ENCODE measurements around the gene TRPC4AP.

The TRPC4AP gene

DNA sequence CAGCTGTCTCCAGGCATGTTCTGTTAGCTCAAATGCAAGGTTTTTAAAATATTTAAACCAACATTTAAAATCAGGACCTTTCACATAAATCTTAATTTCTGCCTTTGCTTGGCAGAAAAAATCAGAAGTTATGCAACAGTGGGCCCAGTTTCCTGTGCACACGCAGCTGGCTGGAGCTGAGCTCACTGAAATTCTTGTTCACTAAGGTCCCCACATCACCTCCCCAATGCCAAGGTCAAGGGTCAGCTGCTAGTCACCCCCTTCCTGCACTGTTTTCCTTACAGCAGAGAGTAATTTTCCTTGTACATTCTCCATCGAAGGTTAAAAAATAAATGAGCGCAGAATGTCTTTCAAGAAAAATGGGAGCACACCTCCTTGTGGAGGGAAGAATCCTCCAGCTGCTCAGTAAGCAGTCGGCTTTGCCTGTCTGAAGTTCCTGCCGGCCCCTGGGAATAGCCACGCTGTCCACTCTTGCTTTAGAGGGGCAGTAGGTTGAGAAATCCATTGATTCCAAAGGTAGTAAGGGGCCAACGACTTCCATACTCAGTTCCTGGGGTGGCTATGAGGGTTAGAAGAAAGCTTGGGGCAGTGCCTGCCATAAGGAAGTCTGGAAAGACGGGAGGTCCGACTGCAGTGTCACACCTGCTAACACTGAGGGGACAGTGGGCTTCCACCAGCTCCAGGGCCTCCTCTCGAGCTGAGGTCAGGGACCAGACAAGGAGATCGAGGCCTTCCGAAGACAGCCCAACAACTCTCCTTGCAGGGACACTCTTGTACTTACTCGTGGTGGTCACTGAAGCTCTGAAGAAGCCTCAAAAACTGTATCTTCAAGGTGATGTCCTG, 80.2 kb downstream of the TRPC4AP start:
- no peak for DNase-seq

DNA sequence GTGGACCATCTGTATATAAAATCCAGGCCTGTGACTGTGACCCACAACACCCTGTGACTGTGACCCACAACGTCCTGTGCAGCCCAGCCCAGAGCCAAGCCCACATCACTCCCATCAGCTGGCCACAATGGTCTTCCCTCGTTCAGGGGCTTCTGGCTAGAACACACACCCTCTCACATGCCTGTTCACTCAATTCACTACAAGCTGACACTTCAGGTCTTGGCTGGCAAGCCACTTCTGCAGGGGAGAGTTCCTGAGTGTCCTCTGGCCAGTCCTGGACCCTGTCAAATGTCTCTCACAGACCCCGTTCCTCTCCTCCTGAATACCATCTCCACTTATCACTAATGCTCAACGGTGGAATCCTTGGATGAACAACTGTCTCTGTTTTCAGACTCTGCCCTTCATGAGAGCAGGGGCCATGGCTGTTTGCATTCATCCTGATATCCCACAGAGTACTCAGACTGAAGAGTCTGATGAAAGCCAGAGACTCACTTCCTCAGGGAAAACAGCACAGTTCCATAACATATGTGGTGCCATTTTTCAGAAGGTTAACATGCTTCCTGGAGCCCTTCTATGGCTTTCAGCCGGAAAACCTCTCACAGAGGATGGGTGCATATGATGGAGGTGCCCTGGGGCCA, 80.9 kb downstream of the TRPC4AP start:
- DNase-seq: no peak

DNA sequence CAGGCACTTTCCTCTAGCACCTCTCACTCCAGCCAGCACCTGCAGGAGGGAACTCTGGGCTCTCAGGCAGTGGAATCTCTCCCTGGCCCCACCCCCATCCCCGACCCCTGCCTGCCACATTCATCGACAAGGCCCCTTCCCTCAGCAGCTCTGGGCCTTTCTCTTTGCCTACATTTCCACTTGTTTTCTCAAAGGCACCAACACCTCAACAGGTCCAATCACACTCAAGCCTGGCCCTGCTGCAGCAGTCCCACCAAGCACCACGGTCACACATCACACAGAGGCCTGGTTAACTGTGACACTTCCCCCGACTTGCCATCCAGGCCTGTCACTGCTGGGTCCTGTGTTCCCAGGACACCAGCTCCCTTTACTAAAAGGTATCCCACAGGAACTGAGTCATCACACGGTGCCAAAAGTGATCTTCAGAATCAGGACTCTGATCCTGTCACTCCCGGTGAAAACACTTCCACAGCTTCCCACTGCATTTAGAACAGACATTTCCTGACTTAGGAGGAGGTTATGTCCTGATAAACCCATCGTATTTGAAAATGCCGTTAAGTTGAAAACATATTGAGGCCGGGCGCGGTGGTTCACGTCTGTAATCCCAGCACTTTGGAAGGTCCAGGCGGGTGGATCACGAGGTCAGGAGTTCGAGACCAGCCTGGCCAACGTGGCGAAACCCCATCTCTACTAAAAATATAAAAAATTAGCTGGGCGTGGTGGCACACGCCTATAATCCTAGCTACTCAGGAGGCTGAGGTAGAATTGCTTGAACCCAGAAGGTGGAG, 82.0 kb downstream of the TRPC4AP start:
- DNase-seq: no peak

DNA sequence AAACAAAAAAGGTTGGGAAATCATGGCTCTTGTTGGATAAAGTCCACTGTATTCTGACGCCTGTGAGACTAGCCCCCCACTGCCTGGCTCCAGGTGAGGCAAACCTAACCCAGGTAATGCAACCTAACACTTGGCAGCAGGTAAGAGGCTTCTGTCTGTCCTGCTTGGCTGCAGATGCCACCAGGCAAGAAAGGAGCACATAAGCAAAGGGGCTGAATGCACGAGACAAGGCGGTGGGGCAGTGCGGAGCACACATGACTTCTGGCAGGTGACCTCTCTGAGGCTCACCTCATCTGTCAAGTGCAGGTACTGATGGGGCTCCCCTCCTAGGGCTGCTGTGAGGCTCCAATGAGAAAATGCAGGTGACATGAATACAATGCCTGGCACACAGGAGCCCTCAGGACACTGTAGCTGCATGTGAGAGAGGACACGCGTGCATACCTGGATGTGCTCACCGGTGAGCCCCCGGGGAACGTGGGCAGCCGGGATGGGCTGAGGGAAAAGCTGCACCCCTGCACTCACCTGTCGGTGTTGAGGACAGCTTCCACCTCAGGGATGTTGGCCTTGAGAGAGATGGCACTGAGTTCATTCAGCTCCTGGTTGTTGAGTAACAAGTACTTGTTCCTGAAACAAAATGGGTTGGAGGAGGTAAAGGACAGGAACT, 82.8 kb downstream of the TRPC4AP start:
- no peak for DNase-seq

DNA sequence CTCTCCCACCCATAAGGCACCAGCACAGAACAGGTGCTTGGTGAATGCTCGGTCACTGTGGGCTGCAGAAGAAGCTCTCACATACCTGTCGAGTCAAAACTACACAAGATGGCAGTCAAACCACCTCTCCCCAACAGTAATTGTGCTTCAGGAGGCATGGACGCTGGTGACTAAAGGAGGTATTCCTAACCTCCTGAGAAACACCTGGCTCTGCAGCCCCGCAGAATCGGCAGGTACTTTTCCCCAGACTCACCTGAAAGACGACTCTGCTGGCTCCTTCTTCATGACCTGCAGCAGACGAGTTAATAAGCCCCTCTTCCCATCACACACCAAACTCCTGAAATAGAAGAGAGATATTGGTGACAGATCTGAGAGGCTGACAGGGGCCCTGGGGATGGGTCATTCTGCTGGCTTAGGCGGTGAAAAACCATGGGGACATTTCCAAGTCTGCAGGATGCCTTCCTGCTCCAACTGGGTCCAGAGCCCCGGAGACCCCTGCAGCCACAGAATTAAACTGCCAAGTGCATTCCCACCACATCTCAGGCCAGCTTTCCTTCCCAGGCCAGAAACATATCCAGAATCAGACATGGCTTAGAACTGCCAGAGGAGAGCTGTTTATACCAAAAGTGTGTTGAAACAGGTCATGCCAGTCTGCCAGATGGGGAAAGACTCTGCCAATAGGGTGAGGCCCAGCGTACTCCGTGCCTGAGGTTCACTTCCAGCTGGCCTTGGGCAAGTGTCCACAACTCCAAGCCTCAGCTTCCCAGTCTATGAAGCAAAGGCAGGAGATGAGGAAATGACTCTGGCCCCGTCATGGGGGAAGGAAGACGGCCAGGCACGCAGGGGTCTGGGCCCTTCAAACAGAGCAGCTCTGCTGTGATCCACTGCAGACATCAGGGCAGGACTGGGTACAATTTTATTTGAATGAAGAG, 83.9 kb downstream of the TRPC4AP start:
- DNase-seq: no peak

DNA sequence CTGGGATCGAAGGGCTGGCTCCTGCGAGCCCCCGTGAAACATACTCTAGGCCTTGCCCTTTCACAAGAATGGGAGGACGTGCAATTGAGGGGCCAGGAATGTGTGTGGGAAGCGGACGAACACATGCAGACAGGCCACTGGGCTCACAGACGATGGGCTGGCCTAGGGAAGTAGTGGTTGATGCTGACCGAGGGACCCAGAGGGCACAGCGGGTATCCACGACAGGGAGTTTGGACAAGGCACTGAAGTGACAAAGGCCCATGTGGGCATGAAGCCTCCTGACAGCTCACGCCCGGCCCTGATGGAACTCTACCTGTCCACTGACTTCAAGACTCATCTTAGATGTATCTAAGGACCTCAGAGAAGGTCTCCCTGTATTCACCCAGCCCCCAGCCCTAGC, 84.7 kb downstream of the TRPC4AP start:
- no peak for DNase-seq

DNA sequence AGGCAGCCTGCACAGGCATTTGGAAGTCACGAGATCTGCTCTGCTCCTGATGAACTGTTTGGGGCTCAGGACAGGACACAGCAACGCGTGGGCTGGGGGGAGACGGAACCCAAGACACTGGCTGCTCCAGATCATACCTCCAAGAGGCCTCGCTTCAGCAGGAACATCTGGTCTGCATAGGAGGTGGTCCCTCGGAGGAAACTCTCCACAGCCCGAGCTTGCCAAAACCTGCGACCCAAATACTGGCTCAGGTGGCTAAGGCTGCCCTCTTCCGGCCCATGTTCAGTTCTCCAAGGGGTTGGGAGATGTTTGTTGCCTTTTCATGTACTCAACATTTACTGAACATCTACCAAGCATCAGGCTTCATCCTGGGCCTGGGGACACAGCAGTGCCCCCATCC, 85.2 kb downstream of the TRPC4AP start:
- no peak for DNase-seq

DNA sequence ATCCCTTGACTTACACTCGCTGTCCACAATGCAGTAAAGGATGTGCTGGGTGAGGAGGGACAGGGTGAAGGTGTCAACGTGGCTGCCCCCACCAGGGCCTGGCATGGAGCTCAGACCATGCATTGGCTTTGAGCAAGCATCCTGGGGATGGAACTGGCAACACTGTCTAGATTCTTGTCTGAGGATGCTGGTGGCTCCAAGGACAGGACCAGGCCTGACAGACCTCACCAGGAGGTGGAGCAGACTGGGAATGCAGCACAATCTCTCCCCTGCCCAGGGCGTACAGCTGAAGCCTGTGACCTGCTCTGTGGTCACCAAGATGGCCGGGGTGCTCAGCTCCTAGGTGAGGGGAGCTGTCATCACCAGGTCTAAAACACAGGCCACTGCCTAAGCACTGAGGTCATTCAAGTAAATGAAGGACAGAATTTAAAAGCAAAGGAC, 86.1 kb downstream of the TRPC4AP start:
- DNase-seq: no peak

DNA sequence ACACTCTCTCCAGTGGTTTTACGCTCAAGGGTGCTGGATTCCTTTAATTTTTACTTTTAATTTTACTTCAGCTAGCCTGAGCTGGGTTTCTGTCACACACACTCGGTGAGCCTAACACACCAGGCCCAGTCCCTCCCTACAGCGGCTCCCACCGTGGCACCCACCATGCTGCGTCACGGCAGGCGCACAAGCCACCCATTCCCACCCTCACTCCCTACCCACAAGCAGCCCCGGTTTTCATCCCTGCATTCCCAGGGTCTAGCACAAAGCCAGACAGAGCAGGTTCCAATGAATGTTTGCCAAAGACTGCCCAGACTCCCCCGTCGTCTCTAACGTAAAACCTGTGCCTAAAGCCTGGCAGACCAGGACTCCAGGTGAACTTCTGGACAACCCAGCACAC, 86.6 kb downstream of the TRPC4AP start:
- DNase-seq: no peak

DNA sequence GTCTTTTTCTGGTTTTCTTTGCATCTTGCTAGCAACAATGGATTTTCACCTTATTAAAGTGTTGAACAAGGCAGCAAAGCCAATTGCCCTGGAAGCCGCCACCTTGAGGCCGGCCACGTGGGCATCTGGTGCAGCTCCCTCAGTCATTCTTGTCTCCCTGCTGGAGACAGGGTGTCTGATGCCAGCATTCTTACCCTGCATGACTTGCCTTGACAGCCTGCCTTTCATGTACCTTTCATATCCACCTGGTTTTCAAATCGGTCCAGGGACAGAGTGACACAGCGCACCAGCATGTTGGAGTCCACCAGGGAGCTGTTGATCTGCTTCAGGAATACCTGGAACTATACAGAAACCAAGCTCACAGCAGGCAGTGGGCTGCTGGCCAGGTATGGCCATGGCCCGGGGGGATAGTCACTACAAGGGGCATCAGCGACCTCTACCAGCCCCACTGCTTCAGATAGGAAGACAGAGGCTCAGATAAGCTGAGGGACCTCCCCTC, 87.1 kb downstream of the TRPC4AP start:
- DNase-seq: no peak

DNA sequence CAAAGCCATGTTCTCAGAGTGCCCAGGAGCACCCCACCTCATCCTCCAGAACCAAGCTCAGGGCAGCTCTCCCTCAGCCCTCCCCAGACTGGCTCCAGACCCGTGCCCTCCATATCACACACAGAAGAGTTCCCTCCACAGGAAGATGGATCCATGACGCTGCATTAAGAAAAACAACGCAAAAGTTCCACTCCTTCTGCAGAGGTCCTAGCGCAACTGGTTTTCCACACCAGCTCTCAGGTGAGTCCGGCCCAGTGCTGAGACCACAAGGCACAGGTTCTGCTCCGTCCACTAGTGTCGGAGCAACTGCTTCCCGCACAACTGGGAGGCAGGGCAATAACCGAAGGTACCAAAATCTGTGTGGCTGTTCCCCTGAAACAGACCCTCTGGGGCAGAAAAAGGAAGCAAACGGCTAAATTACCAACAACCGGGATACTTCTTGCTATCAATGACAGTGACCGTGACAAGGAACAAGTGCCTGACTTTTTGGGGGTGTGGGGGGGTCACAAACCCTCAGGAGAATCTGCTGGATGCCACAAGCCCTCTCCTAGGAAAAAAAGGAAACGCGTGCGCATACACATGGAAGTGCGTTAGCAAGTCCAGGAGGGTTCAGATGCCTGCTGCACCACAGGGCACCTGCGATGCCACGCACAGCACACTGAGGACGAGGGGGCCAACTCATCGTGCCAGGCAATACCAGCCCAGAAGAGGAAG, 87.7 kb downstream of the TRPC4AP start:
- no peak for DNase-seq

DNA sequence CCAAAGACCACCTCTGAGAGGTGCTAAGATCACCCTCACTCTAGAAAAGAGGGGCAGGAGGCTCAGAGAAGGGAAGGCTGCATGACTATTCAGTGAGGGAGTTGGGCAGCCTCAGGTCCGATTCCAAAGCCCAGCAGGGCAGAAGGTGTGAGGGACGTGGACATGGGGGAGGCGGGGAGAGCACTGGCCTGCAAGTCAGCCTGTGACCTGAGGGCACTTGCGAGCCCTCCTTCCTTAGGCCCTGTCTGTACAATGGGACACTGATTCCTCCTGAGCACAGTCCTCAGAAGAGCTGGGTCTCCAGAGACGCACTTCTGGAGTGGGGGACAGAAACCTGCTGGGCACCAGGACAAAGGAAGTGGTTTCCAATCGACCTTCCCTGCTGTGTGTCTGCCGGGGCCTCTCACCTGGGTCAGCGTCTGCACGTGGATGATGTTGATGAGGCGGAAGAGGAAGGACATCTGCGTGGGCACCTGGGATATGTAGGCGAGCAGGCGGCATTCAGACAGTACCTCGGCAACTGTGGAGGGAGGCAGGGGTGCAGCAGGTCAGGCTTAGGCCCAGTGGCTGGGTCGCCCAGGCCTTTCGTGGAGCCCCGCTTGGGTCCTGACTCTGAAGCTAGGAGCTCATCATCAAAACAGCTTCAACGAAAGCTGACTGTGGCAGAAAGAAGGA, 88.4 kb downstream of the TRPC4AP start:
- DNase-seq: no peak

DNA sequence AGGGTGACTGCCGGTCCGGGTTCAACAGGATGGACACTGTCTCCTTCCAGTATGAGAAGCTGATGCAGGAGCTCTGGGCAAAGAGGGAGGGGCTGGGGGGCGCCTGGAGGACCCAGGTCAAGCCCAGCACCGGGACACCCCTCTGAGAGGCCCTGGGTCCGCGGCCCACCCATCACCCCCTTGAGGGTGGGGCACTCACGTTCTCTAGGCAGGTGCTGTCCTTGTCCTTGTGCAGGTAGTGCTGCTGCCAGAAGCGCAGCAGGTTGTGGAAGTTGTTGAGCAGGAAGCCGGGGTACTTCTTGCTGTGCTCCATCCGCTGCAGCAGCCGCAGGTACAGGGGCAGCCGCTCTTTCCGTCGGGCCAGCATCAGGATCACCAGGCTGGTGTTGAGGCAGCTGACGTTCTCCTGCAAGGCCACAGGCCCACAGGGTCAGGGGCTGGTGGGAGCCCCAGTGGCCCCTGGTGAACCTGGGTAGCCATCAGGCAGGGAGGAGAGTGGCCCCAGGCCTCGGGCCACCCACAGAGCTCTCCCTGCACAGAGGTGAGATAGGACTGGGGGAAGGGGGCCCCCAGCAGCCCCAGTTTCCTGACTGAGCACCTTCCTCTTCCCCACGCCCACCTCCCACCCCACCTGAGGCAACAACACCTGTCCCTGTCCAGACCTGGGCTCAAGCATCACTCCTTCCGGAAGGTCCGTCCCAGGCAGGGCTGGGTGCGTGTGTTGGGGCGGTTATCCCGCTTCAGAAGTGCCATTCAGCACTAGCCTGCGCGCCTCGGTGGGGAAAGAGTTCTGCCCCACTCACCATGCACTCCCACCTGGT, 89.2 kb downstream of the TRPC4AP start:
- no peak for DNase-seq

DNA sequence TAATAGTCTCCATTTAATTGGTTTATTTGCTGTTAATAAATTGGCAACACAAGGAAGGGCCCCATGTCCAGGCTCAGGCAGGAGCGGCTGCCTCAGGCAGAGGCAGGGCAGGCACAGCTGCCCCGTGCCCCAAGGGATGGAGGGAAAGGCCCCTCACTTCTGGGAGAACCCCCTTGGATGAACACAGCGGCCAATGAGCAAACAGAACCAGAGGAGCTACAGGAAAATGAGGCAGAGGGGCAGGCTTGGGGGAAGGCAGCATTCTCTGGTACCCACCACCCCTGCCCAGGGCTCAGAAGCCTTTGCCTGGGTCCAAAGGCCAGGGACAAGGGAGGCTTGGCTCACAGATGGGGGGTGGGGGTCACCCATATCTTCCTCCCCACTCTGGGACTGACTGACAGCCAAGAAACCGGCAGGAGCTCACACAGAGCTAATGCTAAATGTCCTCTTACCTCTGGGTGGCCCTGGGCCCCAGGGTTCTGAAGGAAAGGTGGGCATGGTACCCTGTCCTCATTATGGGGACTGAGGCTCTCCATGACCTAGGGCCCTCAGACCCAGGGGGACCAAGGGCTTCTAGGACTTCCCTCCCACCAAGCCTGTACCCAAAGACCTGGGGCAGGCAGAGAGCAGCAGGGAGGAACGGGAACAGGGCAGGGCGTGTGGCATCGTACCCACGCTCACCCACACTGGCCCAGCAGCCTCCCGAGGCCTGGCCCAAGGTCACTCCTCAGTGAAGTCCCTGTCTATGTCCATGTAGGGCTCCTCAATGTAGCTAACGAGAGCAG, 90.0 kb downstream of the TRPC4AP start:
- DNase-seq: no peak

DNA sequence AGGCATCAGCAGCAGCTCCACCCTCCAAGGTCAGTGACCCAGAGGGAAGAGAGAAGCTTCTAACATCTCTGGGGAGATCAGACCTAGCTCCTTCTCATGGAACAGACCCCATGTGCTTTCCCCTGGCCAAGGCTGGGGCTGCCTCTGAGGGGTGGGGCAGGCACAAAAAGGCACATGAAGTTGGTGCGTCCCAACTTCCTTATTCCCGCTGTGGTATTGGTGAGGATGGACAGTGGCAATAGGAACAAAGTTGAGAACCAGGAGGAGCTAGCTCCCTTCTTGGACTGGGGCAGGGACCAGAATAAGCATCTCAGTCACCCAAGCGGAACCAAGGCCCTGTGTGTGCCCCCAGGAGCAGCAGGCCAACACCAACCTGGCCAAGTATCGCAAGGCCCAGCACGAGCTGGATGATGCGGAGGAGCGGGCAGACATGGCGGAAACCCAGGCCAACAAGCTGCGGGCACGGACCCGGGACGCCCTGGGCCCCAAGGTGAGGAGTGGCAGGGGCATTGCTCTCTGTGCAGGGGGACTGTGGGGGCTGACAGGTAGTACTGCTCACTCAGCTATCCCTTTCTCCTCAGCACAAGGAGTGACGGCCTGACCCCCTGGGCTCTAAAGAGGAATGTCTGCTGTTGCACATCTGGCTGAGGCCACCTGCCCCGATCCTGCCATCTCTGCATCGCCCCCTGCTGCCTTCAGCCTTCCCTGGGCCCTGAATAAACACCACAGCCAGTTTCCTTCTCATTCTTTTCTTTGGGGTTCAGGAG, 90.8 kb downstream of the TRPC4AP start:
- no peak for DNase-seq

DNA sequence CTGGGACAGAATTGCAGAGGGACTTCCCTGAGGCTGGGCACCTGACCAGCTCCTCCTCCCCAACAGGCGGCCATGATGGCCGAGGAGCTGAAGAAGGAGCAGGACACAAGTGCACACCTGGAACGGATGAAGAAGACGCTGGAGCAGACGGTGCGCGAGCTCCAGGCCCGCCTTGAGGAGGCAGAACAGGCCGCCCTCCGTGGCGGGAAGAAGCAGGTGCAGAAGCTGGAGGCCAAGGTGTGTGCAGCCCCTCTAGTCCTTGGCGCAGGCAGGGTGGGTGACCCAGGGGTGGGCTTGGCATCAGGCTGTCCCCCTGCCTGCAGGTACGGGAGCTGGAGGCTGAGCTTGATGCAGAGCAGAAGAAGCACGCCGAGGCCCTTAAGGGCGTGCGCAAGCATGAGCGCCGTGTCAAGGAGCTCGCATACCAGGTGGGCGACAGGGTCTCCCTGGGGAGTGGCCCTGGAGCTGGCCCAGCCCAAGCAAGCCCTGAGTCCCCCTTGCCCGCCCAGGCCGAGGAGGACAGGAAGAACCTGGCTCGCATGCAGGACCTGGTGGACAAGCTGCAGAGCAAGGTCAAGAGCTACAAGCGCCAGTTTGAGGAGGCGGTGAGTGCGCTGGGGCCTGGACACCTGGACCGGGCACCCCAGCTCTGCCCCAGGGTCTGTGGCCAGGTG, 91.5 kb downstream of the TRPC4AP start:
- DNase-seq: no peak

DNA sequence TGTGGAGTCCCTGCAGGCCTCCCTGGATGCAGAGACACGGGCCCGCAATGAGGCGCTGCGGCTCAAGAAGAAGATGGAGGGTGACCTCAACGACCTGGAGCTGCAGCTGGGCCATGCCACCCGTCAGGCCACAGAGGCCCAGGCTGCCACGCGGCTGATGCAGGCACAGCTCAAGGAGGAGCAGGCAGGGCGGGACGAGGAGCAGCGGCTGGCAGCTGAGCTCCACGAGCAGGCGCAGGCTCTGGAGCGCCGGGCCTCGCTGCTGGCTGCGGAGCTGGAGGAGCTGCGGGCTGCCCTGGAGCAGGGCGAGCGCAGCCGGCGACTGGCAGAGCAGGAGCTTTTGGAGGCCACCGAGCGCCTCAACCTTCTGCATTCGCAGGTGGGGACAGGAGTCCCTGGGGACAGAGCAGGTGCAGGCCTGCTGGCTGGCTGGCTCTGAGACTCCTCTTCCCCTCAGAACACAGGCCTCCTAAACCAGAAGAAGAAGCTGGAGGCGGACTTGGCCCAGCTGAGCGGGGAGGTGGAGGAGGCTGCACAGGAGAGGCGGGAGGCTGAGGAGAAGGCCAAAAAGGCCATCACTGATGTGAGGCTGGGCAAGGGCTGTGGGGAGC, 92.2 kb downstream of the TRPC4AP start:
- DNase-seq: no peak
